Hippocampal formation (tissue), 2 donors: ENCODE data around the gene RBM11.
"Not testable (repeated sequence)": the region's sequence is repeated elsewhere in the genome, so short reads cannot be mapped to it uniquely, and the experiment has no call there.

Source experiments
- DNase-seq, 2 donors: peaks; one replicate each; lab custom pipeline; 2025; lab: John Stamatoyannopoulos, UW

Gene RBM11, protein sequence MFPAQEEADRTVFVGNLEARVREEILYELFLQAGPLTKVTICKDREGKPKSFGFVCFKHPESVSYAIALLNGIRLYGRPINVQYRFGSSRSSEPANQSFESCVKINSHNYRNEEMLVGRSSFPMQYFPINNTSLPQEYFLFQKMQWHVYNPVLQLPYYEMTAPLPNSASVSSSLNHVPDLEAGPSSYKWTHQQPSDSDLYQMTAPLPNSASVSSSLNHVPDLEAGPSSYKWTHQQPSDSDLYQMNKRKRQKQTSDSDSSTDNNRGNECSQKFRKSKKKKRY

DNA sequence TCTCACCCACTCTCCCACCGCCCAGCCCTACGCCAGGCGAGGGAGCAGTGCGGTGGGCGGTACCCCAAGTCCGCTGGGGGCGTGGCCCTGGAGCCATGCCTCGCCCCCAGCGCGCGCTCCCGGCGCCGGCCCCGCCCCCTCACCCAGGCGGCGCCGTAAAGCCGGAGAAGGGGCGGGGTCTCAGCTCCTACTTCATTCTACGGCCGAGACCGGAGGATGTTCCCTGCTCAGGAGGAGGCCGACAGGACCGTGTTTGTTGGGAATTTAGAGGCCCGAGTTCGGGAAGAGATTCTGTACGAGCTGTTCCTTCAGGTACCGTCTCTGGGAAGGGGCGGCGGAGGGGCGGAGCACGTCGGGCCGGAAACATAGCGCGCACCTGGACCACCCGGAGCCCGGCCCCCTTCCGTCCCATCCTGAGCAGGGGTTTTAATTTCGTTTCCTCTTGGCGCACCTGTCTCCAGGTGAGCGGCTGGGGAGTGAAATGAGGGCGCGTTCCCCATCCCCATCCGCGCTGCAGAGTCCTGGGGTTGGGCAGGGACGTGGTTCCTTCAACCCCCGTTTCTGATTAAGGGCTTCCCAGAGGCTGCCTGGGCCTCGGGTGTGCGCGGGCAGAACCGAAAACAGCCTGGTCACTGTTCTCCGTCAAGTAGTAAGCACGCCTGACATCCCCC lies at the start of gene RBM11:
Gene RBM11 (plus strand): TSS at position 187 of the 671 bp plus-strand sequence. CDS start 30 bp downstream, at position 217.
- peak; percentile 55 to 57 for DNase-seq

GRCh38 chr21:14166463-14167223 lies 49.3 kb upstream of the RBM11 start:
- DNase-seq = not testable (repeated sequence)

- DNase-seq = no peak
These were observed 9.7 kb upstream of the RBM11 start for GRCh38 chr21:14206222-14206621.

GRCh38 chr21:14210738-14211137 lies 5.2 kb upstream of the RBM11 start, which contains the start of gene LIPI:
TSS of gene LIPI (minus strand) at chr21:14210955. CDS start at chr21:14210845, 110 bp downstream.
- DNase-seq = no peak

- DNase-seq = no peak
These were observed 2.8 kb upstream of the RBM11 start for GRCh38 chr21:14213164-14213563.

- DNase-seq = no peak
These were observed 7.4 kb downstream of the RBM11 start for GRCh38 chr21:14223365-14223764.

- no peak for DNase-seq
These were observed 13.4 kb downstream of the RBM11 start for GRCh38 chr21:14229399-14229798.

- no peak for DNase-seq
These were observed 19.1 kb downstream of the RBM11 start for GRCh38 chr21:14235101-14235500.

- DNase-seq = no peak
These were observed 20.2 kb downstream of the RBM11 start for GRCh38 chr21:14236180-14236579.

GRCh38 chr21:14239281-14239680 lies 23.3 kb downstream of the RBM11 start:
- no peak for DNase-seq

GRCh38 chr21:14241297-14241696 lies 25.3 kb downstream of the RBM11 start:
- DNase-seq = no peak

GRCh38 chr21:14243461-14243860 lies 27.5 kb downstream of the RBM11 start:
- no peak for DNase-seq

DNA sequence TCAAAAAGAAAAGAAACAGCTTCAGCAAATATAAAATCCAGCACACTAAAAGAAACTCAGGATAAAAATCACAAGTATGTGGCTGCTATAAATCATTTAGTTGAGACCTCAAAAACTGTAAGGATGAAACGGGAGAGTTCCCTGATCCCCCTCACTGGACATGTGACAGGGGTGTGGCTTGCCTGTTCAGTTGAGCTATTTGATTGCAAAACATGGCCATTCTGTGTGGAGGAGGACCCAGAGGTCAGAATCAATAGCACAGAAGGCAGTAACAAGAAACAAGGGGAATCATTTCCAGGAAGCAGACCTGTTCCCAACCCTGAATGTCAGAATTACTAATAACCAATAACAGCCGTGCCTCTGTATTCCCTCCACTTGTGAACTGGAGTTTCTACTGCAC lies 27.9 kb downstream of the RBM11 start:
- no peak for DNase-seq

- DNase-seq = no peak
These were observed 29.0 kb downstream of the RBM11 start for GRCh38 chr21:14244911-14245310.

- no peak for DNase-seq
These were observed 29.8 kb downstream of the RBM11 start for GRCh38 chr21:14245711-14246110.

GRCh38 chr21:14251336-14251735 lies 35.4 kb downstream of the RBM11 start:
- DNase-seq = peak in 1 of 2 donors; percentile 22

GRCh38 chr21:14259747-14260146 lies 43.8 kb downstream of the RBM11 start:
- DNase-seq = peak in 1 of 2 donors; percentile 73

- no peak for DNase-seq
These were observed 44.3 kb downstream of the RBM11 start for GRCh38 chr21:14260174-14260764.

DNA sequence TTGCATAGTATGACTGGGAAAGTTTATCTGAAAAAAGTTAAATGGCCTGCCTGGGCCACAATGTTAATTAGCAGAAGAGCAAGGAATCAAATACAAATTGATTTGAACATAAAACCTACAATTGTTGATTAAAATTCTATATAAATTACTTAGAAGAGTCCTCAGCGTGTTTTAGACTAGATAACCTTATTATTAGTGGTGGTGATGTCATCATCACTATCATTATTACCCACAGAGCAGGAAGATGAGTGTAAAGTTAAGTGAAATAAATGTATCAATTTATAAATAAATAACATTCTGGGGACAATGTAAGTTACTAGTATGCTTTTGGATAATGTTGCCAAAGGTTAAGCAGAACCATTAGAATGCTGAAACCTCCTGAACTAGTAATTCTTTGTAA lies 46.1 kb downstream of the RBM11 start:
- DNase-seq = no peak

GRCh38 chr21:14263879-14264278 lies 47.9 kb downstream of the RBM11 start:
- DNase-seq = no peak

- DNase-seq = no peak
These were observed 49.1 kb downstream of the RBM11 start for GRCh38 chr21:14265023-14265422.

- DNase-seq = no peak
These were observed 51.1 kb downstream of the RBM11 start for GRCh38 chr21:14267076-14267475.
